Caco-2 (cell line): Measurements from ENCODE around the gene C19orf25. TPM values are rescaled to one million over a fixed set of nuclear protein-coding genes. Genes with fewer than 3 reads are reported as not detected.

Source experiments
- BruUV-seq: library from RNA; stranded (reverse); fragments of 400-500 nt; replicated peaks from 2 replicates; lab custom pipeline; 2021; lab: Mats Ljungman, UMichigan
- CTCF ChIA-PET: fragments of 300-600 bp; sonication (Branson Sonifier 250); formaldehyde crosslinking; loops from one replicate; lab custom pipeline; 2022; ENCODE audit warnings: antibody characterized with exemption; lab: Charles Lee
- POLR2A ChIA-PET: fragments of 300-600 bp; sonication (Branson Sonifier 250); formaldehyde crosslinking; loops from one replicate; lab custom pipeline; 2022; ENCODE audit warnings: antibody characterized with exemption; lab: Charles Lee
- DNase-seq, 2 experiments: peaks; one replicate each; pipeline versions ENCODE4 v3.0.0 to v3.0.0-alpha.2; 2020 to 2022
- H3K27me3 ChIP-seq: replicated peaks from 2 replicates; pipeline ENCODE4 v1.6.0; 2011; ENCODE audit warnings: low read length; ENCODE audit not compliant: control insufficient read depth, insufficient read depth
- H3K36me3 ChIP-seq: 2 replicates; pipeline ENCODE4 v1.5.1; 2011; ENCODE audit warnings: low read length; ENCODE audit not compliant: control insufficient read depth, insufficient read depth
- H3K4me1 ChIP-seq: fragments of 250-450 bp; sonication (Bioruptor Pico); 2 replicates; pipeline ENCODE4 v1.5.1; 2020; ENCODE audit warnings: mild to moderate bottlenecking
- H3K4me3 ChIP-seq: 2 replicates; pipeline ENCODE4 v1.5.1; 2011; ENCODE audit warnings: low read depth, mild to moderate bottlenecking, control low read depth, low read length
- H3K9me3 ChIP-seq: fragments of 250-450 bp; sonication (Bioruptor Pico); 2 replicates; pipeline ENCODE4 v1.5.1; 2020; ENCODE audit warnings: mild to moderate bottlenecking, moderate library complexity
- H3K27ac Mint-ChIP-seq: one replicate; pipeline ENCODE4 v1.8.0; 2022; ENCODE audit warnings: mixed read lengths; ENCODE audit not compliant: unreplicated experiment
- H3K27me3 Mint-ChIP-seq: one replicate; pipeline ENCODE4 v1.8.0; 2022; ENCODE audit warnings: mixed read lengths; ENCODE audit not compliant: insufficient read depth, unreplicated experiment
- H3K36me3 Mint-ChIP-seq: one replicate; pipeline ENCODE4 v1.8.0; 2022; ENCODE audit warnings: mild to moderate bottlenecking, mixed read lengths; ENCODE audit not compliant: insufficient read depth, unreplicated experiment
- H3K4me1 Mint-ChIP-seq: one replicate; pipeline ENCODE4 v1.8.0; 2022; ENCODE audit warnings: low read depth, mixed read lengths; ENCODE audit not compliant: unreplicated experiment
- H3K4me3 Mint-ChIP-seq: one replicate; pipeline ENCODE4 v1.8.0; 2022; ENCODE audit warnings: mild to moderate bottlenecking, moderate library complexity, mixed read lengths; ENCODE audit not compliant: unreplicated experiment
- H3K9me3 Mint-ChIP-seq: one replicate; pipeline ENCODE4 v1.8.0; 2022; ENCODE audit warnings: mixed read lengths; ENCODE audit not compliant: unreplicated experiment
- CTCF ChIP-seq, 2 experiments: fragments of 200-600 bp in 1 of 2; IDR thresholded peaks; 1 replicate in 1 of 2; 2 replicates in 1 of 2; pipeline versions ENCODE4 v1.5.1 to v1.8.0; 2011 to 2022; ENCODE audit warnings: antibody characterized with exemption in 1 of 2, control low read depth in 1 of 2, inconsistent platforms in 1 of 2, low read depth in 1 of 2, low read length in 1 of 2, mild to moderate bottlenecking in 1 of 2, moderate library complexity in 1 of 2; ENCODE audit not compliant: insufficient read depth in 1 of 2, severe bottlenecking in 1 of 2, unreplicated experiment in 1 of 2
- intact Hi-C: fragments of 100-400 bp; cut with micrococcal nuclease; formaldehyde crosslinking; loops from one replicate; pipeline ENCODE4 v1.10.0; 2022; ENCODE audit not compliant: unreplicated experiment
- total RNA-seq: library from RNA; stranded (reverse); gene quantifications from 2 replicates; pipeline ENCODE4 v1.2.3, GENCODE V29; 2022

C19orf25 gene
- total RNA-seq, 1 experiment from 2014 or later: 41.9 TPM

DNA sequence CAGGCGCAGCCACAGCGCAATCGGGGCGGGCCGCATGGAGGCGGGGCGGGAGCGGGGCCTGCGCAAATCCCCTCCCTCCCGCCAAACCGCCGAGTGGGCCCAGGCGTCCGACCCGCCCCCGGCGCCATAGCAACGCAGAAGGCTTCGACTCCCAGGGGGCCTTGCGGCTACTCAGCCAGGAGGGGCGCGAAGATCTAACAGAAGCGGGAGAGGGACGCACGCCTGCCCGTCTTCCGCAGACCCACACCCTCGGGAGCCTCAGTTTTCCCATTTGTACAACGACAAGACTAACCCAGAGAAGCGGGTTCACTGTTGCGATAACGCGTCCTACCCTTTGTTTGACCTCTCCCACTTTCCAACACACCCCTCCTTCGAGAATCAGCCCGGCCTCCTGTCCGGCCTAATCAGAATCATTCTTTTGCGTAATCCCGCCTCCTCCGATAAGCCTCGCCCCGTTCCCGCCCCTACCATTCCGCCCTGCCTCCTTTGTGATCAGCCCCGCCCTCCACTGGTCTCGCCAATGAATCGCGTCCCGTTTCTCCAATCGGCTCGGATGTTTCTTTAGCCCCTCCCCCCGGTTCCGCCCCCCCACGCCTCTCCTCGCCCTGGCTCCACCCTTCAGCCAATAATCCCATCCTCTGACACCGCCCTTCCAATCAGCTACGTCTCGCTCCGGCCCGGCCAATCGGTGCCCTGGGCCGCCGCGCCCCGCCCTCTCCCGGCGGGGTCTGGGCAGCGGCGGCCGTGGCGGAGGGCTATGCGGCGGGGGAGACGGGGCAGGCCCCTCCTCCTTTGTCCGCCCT lies 11.5 kb upstream of the C19orf25 start, which contains the start of gene PCSK4:
Gene PCSK4 (minus strand): TSS at position 40 of the 803 bp plus-strand sequence. CDS start 4 bp downstream, at position 36.
- Mint-ChIP-seq H3K36me3 (peaks cover 13% of the 10 kb centered on the region), H3K27me3 (no peaks in the 10 kb centered on the region), H3K27ac (peak within 1 kb of the TSS; percentile 88), H3K9me3 (no peaks in the 10 kb centered on the region), H3K4me3 (peak within 1 kb of the TSS; percentile 89), H3K4me1 (peaks cover 21% of the 10 kb centered on the region)
- ChIA-PET CTCF (interaction anchor here (0.5 to 1.6 kb wide), 10 partner anchors 11 to 1460 kb away, joined by 3 to 8 read pairs (median 4); partner anchors contain the start of genes APC2, C19orf25 and MEX3D), POLR2A (interaction anchor here (0.5 to 1.2 kb wide), 6 partner anchors 22 to 386 kb away, joined by 3 to 16 read pairs (median 5); partner anchors contain the start of genes ADAMTSL5 and CIRBP)
- peak within 1 kb of the TSS; percentile 97 for H3K4me3 ChIP-seq
- intact Hi-C loops: loop anchor here (2.0 kb wide), 1 partner anchor 22 kb away; the partner anchor contains the start of gene ADAMTSL5
- H3K4me1 ChIP-seq: peaks cover 37% of the 10 kb centered on the region
- BruUV-seq: no TSS peak
- H3K36me3 ChIP-seq: no peaks in the 10 kb centered on the region; the same call in 1 of the 2 replicates
- H3K27me3 ChIP-seq: no peaks in the 10 kb centered on the region
- peak; percentile 97 to 99 for DNase-seq
- H3K9me3 ChIP-seq: no peaks in the 10 kb centered on the region
- TF ChIP-seq CTCF (IDR thresholded peaks at IDR 0.05; ENCODE audit: insufficient read depth in 1 of 2, low read depth in 1 of 2, low read length in 1 of 2, severe bottlenecking in 1 of 2, unreplicated experiment in 1 of 2): no peak

DNA sequence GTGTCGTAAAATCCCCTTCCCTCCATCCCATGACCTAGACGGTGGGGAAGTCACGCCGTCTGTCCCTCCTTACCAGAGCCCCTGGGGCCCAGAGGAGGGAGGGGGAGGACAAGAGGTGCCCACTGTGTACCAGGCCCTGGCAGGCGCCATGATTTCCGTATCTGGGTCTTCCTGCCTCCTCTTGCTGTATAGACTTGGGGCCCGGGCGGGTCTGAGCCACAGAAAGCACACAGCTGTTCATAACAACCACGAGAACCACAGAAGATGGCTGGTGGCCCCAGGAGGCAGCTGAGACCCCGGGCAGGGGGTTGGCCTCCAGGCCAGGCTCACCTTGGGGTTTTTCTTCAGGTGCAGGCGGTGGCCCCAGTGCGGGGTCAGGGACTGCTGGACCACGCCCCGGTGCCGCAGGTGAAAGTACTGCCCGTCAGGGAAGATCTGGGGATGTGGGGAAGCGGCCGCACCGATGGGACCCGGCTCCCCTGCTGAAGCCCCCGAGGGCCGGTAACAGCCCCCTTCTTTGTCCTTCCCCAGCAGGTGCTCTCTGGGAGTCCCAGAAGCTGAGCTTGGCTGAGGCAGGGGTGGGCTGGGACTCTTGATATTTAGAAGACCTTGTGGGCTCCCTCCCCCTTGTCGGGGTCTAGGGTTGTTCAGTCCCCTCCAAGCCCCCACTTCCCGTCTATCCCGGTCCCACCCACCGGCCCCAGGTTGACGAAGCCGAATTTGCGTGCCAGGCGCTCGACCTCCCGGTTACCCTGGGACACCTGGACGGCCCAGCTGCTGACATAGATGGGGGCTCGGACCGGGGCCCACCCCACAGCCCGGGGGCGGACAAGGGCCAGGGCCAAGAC lies 10.7 kb upstream of the C19orf25 start:
- DNase-seq: no peak
- no peaks in the 10 kb centered on the region for H3K9me3 ChIP-seq
- Mint-ChIP-seq H3K27ac (no peak overlapping the region), H3K36me3 (peaks cover 13% of the 10 kb centered on the region), H3K27me3 (no peaks in the 10 kb centered on the region), H3K9me3 (no peaks in the 10 kb centered on the region), H3K4me1 (peaks cover 21% of the 10 kb centered on the region), H3K4me3 (peak overlapping the region; percentile 89)
- ChIA-PET POLR2A (no interaction called here), CTCF (no interaction called here)
- no peaks in the 10 kb centered on the region for H3K27me3 ChIP-seq
- no peak for TF ChIP-seq CTCF (IDR thresholded peaks at IDR 0.05; ENCODE audit: insufficient read depth in 1 of 2, low read depth in 1 of 2, low read length in 1 of 2, severe bottlenecking in 1 of 2, unreplicated experiment in 1 of 2)
- intact Hi-C loops: loop anchor here (2.0 kb wide), 1 partner anchor 23 kb away; the partner anchor contains the start of gene ADAMTSL5
- peaks cover 37% of the 10 kb centered on the region for H3K4me1 ChIP-seq
- no TSS peak for BruUV-seq
- H3K36me3 ChIP-seq: no peaks in the 10 kb centered on the region
- H3K4me3 ChIP-seq: peak overlapping the region; percentile 64

DNA sequence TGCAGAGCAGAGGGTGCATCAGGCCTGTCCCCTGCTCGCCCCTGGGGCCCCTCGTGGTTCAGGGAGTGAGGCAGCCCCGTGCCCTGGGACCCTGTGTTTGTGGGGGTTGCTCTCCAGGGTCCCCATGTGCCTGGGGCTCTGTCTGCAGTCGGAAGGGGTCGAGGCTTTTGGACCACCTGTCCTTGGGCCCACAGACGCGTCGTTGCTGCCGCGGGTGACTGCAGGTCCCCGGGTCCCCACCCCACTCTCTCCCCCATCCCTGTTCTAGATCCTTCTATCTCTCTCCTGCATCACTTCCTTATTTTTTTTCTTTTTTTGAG lies 9.2 kb upstream of the C19orf25 start:
- H3K27ac Mint-ChIP-seq: no peak overlapping the region
- TF ChIP-seq CTCF (IDR thresholded peaks at IDR 0.05; ENCODE audit: insufficient read depth in 1 of 2, low read depth in 1 of 2, low read length in 1 of 2, severe bottlenecking in 1 of 2, unreplicated experiment in 1 of 2): no peak
- POLR2A ChIA-PET: no interaction called here

More for the DNA sequence above, 9.2 kb upstream of the C19orf25 start:
- H3K27me3 Mint-ChIP-seq: no peaks in the 10 kb centered on the region
- peaks cover 13% of the 10 kb centered on the region for H3K36me3 Mint-ChIP-seq
- DNase-seq: no peak
- Histone ChIP-seq H3K27me3 (no peaks in the 10 kb centered on the region), H3K9me3 (no peaks in the 10 kb centered on the region), H3K4me1 (peaks cover 25% of the 10 kb centered on the region), H3K36me3 (no peaks in the 10 kb centered on the region), H3K4me3 (no peak overlapping the region)
- no peak overlapping the region for H3K4me3 Mint-ChIP-seq
- intact Hi-C loops: no loop called here
- H3K9me3 Mint-ChIP-seq: no peaks in the 10 kb centered on the region
- H3K4me1 Mint-ChIP-seq: peaks cover 17% of the 10 kb centered on the region
- BruUV-seq: no TSS peak
- CTCF ChIA-PET: no interaction called here
